Measurements from ENCODE around the gene SPSB1. TPM values are rescaled to one million over a fixed set of nuclear protein-coding genes. Genes with fewer than 3 reads are reported as not detected.

The SPSB1 gene
- total RNA-seq, 4 donors from 2014 or later = 69.3 to 168 (median 94.1) TPM

GRCh38 chr1:9366298-9366697, 73.6 kb downstream of the SPSB1 start:
- Histone ChIP-seq H3K27me3 (no peaks in the 10 kb centered on the region), H3K4me1 (peaks cover 0 to 23% (median 8%) of the 10 kb centered on the region in 4 donors), H3K4me3 (no peak overlapping the region), H3K9me3 (no peaks in the 10 kb centered on the region), H3K27ac (peak overlapping the region in 1 of 4 donors; percentile 13), H3K36me3 (peaks cover 0 to 41% (median 0%) of the 10 kb centered on the region in 3 donors)
- TF ChIP-seq CTCF (IDR thresholded peaks at IDR 0.05) (no peak), POLR2A (IDR thresholded peaks at IDR 0.05) (no peak)
- no peak for DNase-seq

- Histone ChIP-seq H3K27ac (no peak overlapping the region), H3K36me3 (peaks cover 0 to 34% (median 0%) of the 10 kb centered on the region in 3 donors), H3K4me1 (peaks cover 0 to 23% (median 5%) of the 10 kb centered on the region in 4 donors)
Measured at GRCh38 chr1:9366943-9367780, 74.5 kb downstream of the SPSB1 start.

GRCh38 chr1:9367806-9368205, 75.1 kb downstream of the SPSB1 start:
- Histone ChIP-seq H3K4me3 (no peak overlapping the region), H3K27ac (no peak overlapping the region), H3K36me3 (peaks cover 0 to 27% (median 0%) of the 10 kb centered on the region in 3 donors), H3K4me1 (peaks cover 0 to 23% (median 2%) of the 10 kb centered on the region in 4 donors), H3K27me3 (no peaks in the 10 kb centered on the region), H3K9me3 (no peaks in the 10 kb centered on the region)
- TF ChIP-seq CTCF (IDR thresholded peaks at IDR 0.05) (no peak), POLR2A (IDR thresholded peaks at IDR 0.05) (no peak)
- no peak for DNase-seq

More at GRCh38 chr1:9366943-9367780, 74.5 kb downstream of the SPSB1 start:
- Histone ChIP-seq H3K27me3 (no peaks in the 10 kb centered on the region), H3K9me3 (no peaks in the 10 kb centered on the region), H3K4me3 (no peak overlapping the region)
- TF ChIP-seq CTCF (IDR thresholded peaks at IDR 0.05) (no peak), POLR2A (IDR thresholded peaks at IDR 0.05) (no peak)
- DNase-seq = no peak

- H3K9me3 ChIP-seq = no peaks in the 10 kb centered on the region
- TF ChIP-seq CTCF (IDR thresholded peaks at IDR 0.05) (no peak), POLR2A (IDR thresholded peaks at IDR 0.05) (no peak)
- peaks cover 0 to 27% (median 0%) of the 10 kb centered on the region in 4 donors for H3K4me1 ChIP-seq
Measured at GRCh38 chr1:9368356-9368755, 75.7 kb downstream of the SPSB1 start.

GRCh38 chr1:9369964-9370788, 77.5 kb downstream of the SPSB1 start:
- peaks cover 0 to 35% (median 0%) of the 10 kb centered on the region in 4 donors for H3K4me1 ChIP-seq
- TF ChIP-seq CTCF (IDR thresholded peaks at IDR 0.05) (no peak), POLR2A (IDR thresholded peaks at IDR 0.05) (no peak)
- no peaks in the 10 kb centered on the region for H3K27me3 ChIP-seq
- H3K36me3 ChIP-seq = peaks cover 0 to 27% (median 0%) of the 10 kb centered on the region in 3 donors
- H3K9me3 ChIP-seq = no peaks in the 10 kb centered on the region
- DNase-seq = no peak
- H3K27ac ChIP-seq = peak overlapping the region in 3 of 4 donors; percentile 30 to 93 (median 58)
- no peak overlapping the region for H3K4me3 ChIP-seq

More at GRCh38 chr1:9368356-9368755, 75.7 kb downstream of the SPSB1 start:
- DNase-seq = no peak
- Histone ChIP-seq H3K4me3 (no peak overlapping the region), H3K27me3 (no peaks in the 10 kb centered on the region), H3K36me3 (peaks cover 0 to 27% (median 0%) of the 10 kb centered on the region in 3 donors), H3K27ac (no peak overlapping the region)

All from Peyer's patch (tissue), 4 donors.